Right lobe of liver (tissue), 4 donors: ENCODE measurements around the gene SNRPA1.

Source experiments
- POLR2A ChIP-seq: fragments of 450-650 bp; IDR thresholded peaks from one replicate; pipeline ENCODE4 v1.6.1; 2017; ENCODE audit warnings: antibody characterized with exemption, mild to moderate bottlenecking
- TF ChIP-seq, protein P1 (sequence below), 4 donors: fragments of 200-600 bp in 3 of 4; fragments of 450-650 bp in 1 of 4; IDR thresholded peaks; one replicate each; pipeline versions ENCODE4 v1.5.1 to v1.8.0; 2016 to 2022; ENCODE audit warnings: antibody characterized with exemption in 4 of 4, mild to moderate bottlenecking in 2 of 4
- donor health status: DM: no; HTN: no; CAD: no.
- donor health status: DM: no; HTN: no; CAD: no.
- donor health status: DM: no; HTN: yes; CAD: no.

GRCh38 chr15:101232677-101233076, 62.4 kb downstream of the SNRPA1 start:
- TF ChIP-seq, protein P1, sequence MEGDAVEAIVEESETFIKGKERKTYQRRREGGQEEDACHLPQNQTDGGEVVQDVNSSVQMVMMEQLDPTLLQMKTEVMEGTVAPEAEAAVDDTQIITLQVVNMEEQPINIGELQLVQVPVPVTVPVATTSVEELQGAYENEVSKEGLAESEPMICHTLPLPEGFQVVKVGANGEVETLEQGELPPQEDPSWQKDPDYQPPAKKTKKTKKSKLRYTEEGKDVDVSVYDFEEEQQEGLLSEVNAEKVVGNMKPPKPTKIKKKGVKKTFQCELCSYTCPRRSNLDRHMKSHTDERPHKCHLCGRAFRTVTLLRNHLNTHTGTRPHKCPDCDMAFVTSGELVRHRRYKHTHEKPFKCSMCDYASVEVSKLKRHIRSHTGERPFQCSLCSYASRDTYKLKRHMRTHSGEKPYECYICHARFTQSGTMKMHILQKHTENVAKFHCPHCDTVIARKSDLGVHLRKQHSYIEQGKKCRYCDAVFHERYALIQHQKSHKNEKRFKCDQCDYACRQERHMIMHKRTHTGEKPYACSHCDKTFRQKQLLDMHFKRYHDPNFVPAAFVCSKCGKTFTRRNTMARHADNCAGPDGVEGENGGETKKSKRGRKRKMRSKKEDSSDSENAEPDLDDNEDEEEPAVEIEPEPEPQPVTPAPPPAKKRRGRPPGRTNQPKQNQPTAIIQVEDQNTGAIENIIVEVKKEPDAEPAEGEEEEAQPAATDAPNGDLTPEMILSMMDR (IDR thresholded peaks at IDR 0.05) = no peak
- no peak for TF ChIP-seq POLR2A
